Right atrium auricular region (tissue), 2 donors: Measurements from ENCODE around the gene CCDC71L. TPM values are rescaled to one million over a fixed set of nuclear protein-coding genes. Genes with fewer than 3 reads are reported as not detected.
A peak's percentile ranks its signal among the peaks of the same experiment; 100 is the strongest.
"Not testable (repeated sequence)": the region's sequence is repeated elsewhere in the genome, so short reads cannot be mapped to it uniquely, and the experiment has no call there.

Source experiments
- DNase-seq: peaks from one replicate; pipeline ENCODE4 v3.0.0-alpha.2; 2019; ENCODE audit warnings: low spot score
- H3K27ac ChIP-seq, 2 donors: fragments of 200-600 bp; sonication (generic); 1 replicate in 1 of 2; 2 replicates in 1 of 2; pipeline ENCODE4 v1.5.1; 2016 to 2019
- H3K27me3 ChIP-seq, 2 donors: fragments of 200-600 bp; sonication (generic); one replicate each; pipeline versions ENCODE4 v1.5.1 to v1.6.0; 2017 to 2019
- H3K36me3 ChIP-seq: fragments of 200-600 bp; sonication (generic); one replicate; pipeline ENCODE4 v1.5.1; 2016
- H3K4me1 ChIP-seq, 2 donors: fragments of 200-600 bp; sonication (generic); one replicate each; pipeline versions ENCODE4 v1.5.1 to v1.6.0; 2017 to 2019
- H3K4me3 ChIP-seq, 2 donors: fragments of 200-600 bp; sonication (generic); 1 replicate in 1 of 2; 2 replicates in 1 of 2; pipeline ENCODE4 v1.5.1; 2017 to 2019; ENCODE audit warnings: mild to moderate bottlenecking in 1 of 2, moderate library complexity in 1 of 2
- H3K9me3 ChIP-seq, 2 donors: fragments of 200-600 bp; sonication (generic); one replicate each; pipeline ENCODE4 v1.5.1; 2019
- CTCF ChIP-seq, 2 donors: fragments of 200-600 bp; sonication (generic); IDR thresholded peaks; one replicate each; pipeline ENCODE4 v1.5.1; 2019; ENCODE audit warnings: antibody characterized with exemption in 2 of 2
- total RNA-seq, 2 donors: library from RNA; depleted of rRNA; stranded (reverse); fragments of >200 nt; gene quantifications; one replicate each; pipeline ENCODE4 v1.1.0, GENCODE V29; 2016

The CCDC71L gene
- 10 to 100 TPM; 17.5 to 20.9 TPM for total RNA-seq

- H3K4me3 ChIP-seq = peak within 1 kb of the TSS; percentile 86 to 88
- peaks cover 0 to 25% of the 10 kb centered on the region in 2 donors for H3K4me1 ChIP-seq
- DNase-seq = peak; percentile 97
- H3K27ac ChIP-seq = peak within 1 kb of the TSS; percentile 92 to 96
- H3K27me3 ChIP-seq = no peaks in the 10 kb centered on the region
- H3K36me3 ChIP-seq = no peaks in the 10 kb centered on the region
- no peaks in the 10 kb centered on the region for H3K9me3 ChIP-seq
- TF ChIP-seq CTCF (IDR thresholded peaks at IDR 0.05) = no peak
Measured at GRCh38 chr7:106660862-106661720, at the start of gene CCDC71L. TSS of gene CCDC71L (minus strand) at chr7:106661158. CDS start at chr7:106660896, 262 bp downstream.

- not testable (repeated sequence) for H3K9me3 ChIP-seq, H3K27me3 ChIP-seq, H3K4me1 ChIP-seq, H3K27ac ChIP-seq, H3K36me3 ChIP-seq, H3K4me3 ChIP-seq, DNase-seq
Measured at GRCh38 chr7:106709604-106710003, 48.6 kb upstream of the CCDC71L start.

- peaks cover 0 to under 1% of the 10 kb centered on the region in 2 donors for H3K9me3 ChIP-seq
- H3K36me3 ChIP-seq = no peaks in the 10 kb centered on the region
- no peak overlapping the region for H3K27ac ChIP-seq
- DNase-seq = no peak
- H3K4me1 ChIP-seq = no peaks in the 10 kb centered on the region
- H3K27me3 ChIP-seq = no peaks in the 10 kb centered on the region
- H3K4me3 ChIP-seq = no peak overlapping the region
- TF ChIP-seq CTCF (IDR thresholded peaks at IDR 0.05) = no peak
Measured at GRCh38 chr7:106704000-106704840, 43.3 kb upstream of the CCDC71L start.

- TF ChIP-seq CTCF (IDR thresholded peaks at IDR 0.05) = no peak
- Histone ChIP-seq H3K27ac (no peak overlapping the region), H3K27me3 (no peaks in the 10 kb centered on the region), H3K36me3 (no peaks in the 10 kb centered on the region), H3K4me1 (no peaks in the 10 kb centered on the region), H3K4me3 (no peak overlapping the region), H3K9me3 (peaks cover 0 to 6% of the 10 kb centered on the region in 2 donors)
- no peak for DNase-seq
Measured at GRCh38 chr7:106693677-106694353, 32.9 kb upstream of the CCDC71L start.

GRCh38 chr7:106692450-106693051 is 31.6 kb upstream of the CCDC71L start:
- Histone ChIP-seq H3K36me3 (no peaks in the 10 kb centered on the region), H3K27me3 (no peaks in the 10 kb centered on the region), H3K27ac (no peak overlapping the region), H3K9me3 (no peaks in the 10 kb centered on the region), H3K4me3 (no peak overlapping the region), H3K4me1 (no peaks in the 10 kb centered on the region)
- DNase-seq = no peak
- TF ChIP-seq CTCF (IDR thresholded peaks at IDR 0.05) = no peak

- H3K27ac ChIP-seq, H3K4me1 ChIP-seq, H3K4me3 ChIP-seq, H3K9me3 ChIP-seq, H3K27me3 ChIP-seq, DNase-seq, H3K36me3 ChIP-seq: not testable (repeated sequence)
Measured at GRCh38 chr7:106688161-106688560, 27.2 kb upstream of the CCDC71L start.
